Measurements from ENCODE around the gene RASA3.

Gene RASA3

DNA sequence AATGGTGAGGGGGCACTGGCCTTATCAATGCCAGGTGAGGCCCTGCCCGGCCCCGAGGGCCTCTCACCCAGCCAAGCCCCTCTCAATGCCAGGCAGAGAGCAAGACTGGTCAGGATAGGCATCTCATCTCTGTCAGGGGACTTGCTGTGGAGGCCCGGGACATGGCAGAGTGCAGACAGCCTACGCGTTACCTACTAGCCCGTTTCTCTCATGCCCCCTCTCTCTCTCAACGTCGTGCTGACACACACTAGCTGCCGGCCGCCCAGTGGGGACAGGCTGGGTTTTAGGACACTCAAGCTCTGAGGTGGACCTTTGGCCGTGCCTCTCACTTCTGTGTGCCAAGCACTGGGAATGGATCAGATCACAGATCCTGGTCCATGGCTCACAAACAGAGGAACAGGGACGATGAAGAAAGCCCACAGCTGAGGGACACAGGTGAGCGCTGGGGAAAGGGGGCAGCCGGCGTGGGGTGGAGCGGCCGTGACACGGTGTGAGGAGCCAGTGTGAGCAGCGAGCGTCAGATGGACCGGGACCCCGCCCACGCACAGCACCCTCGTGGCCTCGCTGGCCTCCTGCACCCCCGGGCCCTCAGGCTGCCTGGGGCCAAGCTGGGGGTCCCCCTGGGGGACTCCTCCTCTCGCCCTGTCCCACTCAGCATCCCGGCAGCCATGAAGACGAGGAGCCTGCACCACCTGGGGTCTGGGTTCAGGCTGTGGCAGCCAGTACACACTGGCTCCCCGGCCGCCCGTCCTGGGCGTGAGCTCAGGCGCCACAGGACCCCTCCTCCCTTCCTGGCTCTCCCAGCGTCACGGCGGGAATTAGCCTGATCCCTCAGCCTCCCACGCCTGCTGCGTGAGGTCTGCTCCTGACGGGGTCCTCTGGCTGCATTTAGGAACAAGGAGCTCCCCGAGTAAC lies 81.6 kb downstream of the RASA3 start:
- no peak for DNase-seq (ENCODE audit: low read depth, low spot score)

DNA sequence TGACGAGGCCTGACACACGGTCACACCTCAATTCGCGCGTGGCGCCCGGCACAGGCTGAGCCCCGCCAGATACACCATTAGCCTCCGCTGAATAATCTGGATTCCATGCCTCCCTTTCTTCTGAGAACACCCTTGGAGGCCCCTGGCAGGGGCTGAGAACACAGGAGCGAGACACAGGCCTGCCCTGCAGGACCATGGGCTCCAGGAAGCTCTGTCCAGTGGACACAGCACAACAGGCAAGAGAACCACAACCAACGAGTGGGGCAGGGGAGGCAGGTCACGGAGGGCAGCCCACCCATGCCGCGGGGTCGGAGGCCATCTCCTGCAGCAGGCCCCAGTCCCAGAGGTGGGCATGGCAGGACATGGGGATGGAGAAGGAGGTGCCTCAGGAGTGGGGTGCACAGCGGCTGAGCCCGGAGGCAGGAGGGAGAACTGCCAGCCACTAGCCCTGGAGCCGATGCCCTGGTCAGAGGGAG lies 82.8 kb downstream of the RASA3 start:
- H3K4me3 ChIP-seq (ENCODE audit: low read length), result no peak overlapping the region
- DNase-seq (ENCODE audit: low read depth, low spot score), result no peak

More for the DNA sequence above, 81.6 kb downstream of the RASA3 start:
- H3K4me3 ChIP-seq (ENCODE audit: low read length), result no peak overlapping the region

DNA sequence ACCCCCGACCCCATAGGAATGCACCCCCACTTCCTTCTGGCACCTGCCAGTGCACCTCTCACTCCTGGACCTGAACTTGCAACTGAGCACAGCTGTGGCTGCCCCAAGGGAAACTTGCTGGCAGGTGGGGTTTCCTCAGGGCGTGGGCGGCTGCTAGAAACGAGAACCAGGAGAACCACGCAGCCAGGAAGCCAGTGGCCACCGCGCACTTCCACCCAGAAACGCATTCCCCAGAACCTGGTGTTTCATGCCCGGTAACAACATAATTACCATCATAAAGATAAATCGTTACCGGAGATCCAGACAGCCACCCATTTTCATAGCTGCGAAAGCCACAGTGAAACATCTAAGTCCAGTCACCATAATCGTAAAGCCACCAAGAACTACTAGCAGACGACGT lies 83.4 kb downstream of the RASA3 start:
- no peak overlapping the region for H3K4me3 ChIP-seq (ENCODE audit: low read length)
- DNase-seq (ENCODE audit: low read depth, low spot score), result no peak

DNA sequence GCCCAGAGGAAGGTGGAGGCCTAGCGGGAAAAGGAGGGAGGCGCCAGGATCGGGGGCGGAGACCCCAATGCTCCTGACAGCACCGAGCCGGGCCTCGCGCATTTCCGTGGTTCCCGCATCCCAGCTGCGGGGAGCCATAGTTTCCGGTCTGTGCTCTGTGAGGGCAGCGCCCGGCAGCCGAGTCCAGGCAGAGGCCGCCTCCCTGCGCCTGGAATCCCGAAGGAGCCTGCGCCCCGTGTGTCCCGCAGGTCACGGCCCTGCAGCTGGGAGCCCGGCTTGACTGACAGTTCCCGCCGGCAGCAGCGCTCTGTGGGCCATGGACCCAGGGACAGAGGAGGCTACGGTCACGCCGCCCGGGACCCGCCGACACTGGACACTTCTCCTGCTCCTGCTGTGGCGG lies 84.0 kb downstream of the RASA3 start:
- no peak overlapping the region for H3K4me3 ChIP-seq (ENCODE audit: low read length)
- DNase-seq (ENCODE audit: low read depth, low spot score), result no peak

DNA sequence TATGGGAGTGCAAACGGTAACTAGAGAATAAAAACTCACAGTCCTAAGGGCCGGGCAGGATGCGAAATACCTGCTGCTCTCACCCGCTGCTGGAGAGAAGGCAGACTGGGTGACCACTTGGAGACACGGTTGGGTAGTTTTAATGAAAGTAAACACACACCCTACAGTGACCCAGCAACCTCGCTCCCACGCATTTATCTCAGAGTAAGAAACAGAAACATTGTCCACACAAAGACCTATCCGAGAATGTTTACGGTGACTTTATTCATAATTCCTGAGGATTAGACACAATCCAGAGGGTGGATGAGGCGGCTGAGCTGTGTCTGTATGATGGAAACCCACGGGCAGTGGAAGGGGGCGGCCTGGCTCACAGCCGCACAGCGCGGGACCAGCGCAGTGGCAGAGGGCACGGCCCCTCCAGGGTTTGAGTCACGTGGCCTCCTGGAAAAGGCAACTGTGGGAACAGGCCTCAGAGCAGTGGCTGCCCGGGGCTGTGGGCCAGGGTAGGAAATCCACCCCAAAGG lies 85.0 kb downstream of the RASA3 start:
- DNase-seq (ENCODE audit: low read depth, low spot score), result no peak
- no peak overlapping the region for H3K4me3 ChIP-seq (ENCODE audit: low read length)

DNA sequence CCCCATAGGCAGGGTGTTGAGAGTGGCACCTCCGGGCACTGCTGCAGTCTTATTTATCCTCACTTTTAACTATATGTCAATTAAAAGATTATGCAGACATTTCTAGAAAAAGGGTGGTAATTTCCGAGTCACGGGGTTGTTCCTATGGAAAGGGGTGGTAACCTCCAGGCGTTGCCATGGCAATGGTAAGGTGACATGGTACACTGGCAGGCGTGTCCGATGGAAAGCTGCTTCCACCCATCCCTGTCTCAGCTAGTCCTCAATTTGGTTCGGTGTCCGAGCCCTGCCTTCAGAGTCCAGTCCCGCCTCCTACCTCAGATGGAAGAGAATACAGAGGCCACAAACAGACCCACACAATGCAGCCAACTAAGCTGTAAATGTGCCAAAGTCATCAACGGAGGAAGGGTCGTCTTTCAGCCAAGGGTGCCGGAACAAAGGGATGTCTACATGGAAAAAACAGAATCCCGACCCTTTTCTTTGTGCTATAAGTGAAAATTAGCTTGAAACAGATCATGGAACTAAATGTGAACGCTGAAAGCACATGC lies 85.9 kb downstream of the RASA3 start:
- no peak for DNase-seq (ENCODE audit: low read depth, low spot score)
- no peak overlapping the region for H3K4me3 ChIP-seq (ENCODE audit: low read length)

DNA sequence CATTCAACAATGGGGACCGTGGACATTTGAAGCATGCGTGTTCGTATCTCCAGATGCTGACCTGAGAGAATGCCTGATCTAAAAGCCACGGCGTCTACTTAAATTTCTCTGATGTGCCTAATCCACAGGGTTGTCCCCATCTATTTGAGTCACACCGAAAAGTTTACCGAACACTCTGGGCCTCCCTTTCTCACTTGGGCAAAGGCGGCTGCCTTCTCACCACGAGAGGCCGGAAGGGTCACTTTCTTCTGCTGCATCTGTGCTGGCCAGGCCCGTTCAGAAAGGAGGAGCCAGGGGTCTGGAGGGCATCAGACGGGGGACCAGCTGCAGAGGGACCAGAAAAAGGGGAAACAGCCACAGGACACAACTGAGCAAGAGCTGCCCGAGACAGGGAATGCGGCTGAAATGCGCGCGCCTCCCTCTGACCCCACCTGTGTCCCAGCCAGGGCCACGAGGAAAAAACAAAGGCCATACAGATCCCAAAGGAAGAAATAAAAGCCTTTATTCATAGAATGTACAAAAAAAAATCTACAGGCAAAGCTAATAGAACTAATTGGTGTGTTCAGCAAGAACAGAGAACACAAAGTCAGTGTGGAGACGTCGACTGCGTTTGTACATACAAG lies 87.2 kb downstream of the RASA3 start:
- no peak for DNase-seq (ENCODE audit: low read depth, low spot score)
- H3K4me3 ChIP-seq (ENCODE audit: low read length), result no peak overlapping the region

DNA sequence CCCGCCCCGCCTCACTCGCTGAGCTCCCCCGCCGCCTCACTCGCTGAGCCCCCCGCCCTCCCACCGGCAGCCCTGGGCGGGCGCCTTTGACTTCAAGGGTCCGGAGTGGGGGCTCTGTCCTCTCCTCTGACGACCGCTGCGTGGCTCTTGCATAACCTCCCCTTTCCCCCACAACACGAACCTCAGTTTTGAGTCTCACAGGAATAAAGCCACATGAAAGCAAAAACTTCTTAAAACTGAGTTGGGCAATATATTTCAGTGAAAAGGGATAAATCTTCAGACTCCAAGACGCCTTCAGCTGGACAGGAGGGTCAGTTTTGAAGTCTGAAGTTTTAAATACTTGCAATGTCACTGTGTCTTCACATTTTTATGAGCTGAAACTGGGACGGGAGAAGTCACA lies 87.9 kb downstream of the RASA3 start:
- DNase-seq (ENCODE audit: low read depth, low spot score), result peak; percentile 34
- no peak overlapping the region for H3K4me3 ChIP-seq (ENCODE audit: low read length)

DNA sequence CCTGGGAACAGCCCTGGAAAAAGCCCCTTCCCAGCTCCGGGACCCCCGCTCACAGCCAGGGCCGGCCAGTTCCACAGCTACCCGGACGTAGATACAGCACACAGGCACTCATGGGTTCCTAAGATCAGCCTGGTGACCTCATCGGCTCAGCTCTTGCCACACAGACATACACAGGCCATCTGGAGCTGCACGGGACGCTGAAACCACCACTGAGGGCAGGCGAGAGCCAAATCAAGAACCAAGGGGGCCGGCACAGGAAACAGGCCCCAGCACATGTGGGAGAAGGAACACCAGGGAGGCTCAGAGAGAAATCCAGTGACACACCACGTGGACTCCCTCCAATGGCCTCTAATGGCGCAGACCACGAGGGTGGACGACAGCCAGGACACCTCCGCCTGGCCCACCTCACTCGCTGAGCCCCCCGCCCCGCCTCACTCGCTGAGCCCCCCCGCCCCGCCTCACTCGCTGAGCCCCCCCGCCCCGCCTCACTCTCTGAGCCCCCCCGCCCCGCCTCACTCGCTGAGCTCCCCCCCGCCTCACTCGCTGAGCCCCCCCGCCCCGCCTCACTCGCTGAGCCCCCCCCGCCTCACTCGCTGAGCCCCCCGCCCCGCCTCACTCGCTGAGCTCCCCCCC lies 88.9 kb downstream of the RASA3 start:
- no peak overlapping the region for H3K4me3 ChIP-seq (ENCODE audit: low read length)
- DNase-seq (ENCODE audit: low read depth, low spot score), result peak; percentile 47

DNA sequence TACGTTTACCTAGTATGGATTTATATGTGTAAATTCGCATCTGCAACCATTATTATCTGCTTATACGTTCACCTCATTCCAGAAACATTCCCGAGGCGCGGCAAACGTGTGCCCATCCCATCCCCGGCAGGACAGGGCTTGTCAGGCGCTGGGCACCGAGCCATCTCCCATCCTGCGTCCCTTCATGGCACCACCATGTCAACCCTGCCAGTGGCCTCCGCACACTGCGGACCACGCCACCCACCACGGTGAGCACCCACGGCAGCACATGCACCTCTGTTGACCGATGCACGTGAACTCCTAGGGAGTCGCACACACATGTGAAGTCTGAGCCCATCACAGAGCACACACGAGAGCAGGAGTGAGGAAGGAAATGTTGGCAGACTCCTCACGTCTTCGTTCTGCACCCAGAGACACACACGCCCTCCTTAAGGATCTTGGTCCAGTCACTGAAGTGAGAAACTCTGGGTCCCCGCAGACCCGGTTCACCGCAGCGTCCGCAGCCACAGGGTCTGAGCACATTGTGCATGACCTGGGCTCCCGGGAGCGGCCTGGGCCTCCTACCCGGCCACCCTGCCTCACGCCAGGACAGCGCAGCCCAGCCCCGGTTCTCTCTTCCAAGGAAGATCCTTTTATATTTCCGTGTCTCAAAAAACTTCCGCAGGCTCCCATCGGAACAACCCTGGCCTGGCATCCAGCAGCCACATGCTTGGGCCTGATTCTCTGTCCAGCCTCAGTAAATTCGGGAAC lies 90.2 kb downstream of the RASA3 start:
- no peak for DNase-seq (ENCODE audit: low read depth, low spot score)
- H3K4me3 ChIP-seq (ENCODE audit: low read length), result no peak overlapping the region

DNA sequence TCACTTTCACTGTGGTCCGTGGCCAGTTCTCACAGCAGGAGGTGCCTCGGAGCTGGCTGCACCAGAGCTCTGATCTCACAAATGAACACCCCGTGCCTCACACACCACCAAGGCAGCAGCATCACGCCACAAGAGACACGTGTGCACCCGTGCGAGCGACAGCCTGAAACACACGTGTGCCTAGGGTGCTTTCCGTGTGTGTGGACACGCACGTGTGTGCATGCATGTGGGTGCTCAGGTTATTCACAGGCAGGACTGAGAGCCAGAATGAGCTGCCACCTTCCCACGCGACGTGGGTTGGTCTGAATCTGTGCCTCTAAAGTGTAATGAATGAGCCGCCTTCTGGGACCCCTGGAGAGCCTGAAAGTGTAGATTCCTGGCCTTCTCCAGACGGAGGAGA lies 90.9 kb downstream of the RASA3 start:
- no peak overlapping the region for H3K4me3 ChIP-seq (ENCODE audit: low read length)
- no peak for DNase-seq (ENCODE audit: low read depth, low spot score)

DNA sequence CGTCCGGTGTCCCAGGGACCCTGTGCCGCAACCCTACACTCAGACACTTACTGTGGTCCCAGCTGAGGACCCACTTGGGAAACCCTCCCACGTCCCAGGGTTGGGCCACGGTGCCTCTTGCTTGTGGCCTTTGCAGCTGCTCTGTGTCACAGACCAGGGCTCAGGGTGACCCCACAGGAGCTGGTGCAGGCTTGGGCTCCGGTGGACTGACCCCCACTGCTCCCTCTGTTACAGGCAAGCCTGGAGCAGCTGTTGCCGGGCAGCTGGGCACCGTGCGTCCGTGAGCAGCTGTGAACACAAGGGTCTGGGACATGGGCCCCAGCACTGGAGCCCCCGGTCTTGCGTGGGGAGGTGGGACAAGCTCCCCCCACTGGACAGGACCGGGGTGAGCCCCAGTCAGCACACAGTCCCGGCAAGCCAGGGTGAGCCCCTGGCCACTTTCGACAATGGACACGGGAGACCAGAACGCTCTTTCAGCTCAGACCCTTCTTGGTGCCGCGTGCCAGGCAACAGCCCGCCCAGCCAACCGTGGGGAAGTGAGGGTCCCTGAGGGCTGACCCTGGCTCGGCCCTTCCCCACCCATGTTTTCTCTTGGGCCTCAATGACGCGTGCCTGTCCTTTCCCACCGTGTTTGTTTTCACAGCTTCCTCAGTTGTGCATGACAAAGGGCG lies 92.8 kb downstream of the RASA3 start:
- DNase-seq (ENCODE audit: low read depth, low spot score), result no peak
- no peak overlapping the region for H3K4me3 ChIP-seq (ENCODE audit: low read length)

DNA sequence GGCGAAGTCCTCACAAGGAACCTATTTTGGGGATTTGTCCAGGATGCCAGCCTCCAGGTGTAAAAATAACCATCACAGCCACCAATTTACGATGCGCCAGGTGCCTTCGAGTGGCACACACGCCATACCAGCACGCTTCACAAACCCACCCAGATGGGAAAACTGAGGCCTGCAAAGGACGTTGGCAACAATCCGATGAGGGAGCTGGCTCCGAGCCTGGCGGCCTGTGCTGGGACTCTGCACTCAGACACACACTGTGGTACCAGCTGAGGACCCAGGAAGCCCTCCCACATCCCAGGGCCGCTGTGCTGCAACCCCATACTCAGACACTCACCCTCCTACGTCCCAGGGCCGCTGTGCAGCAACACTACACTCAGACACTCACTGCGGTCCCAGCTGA lies 93.5 kb downstream of the RASA3 start:
- no peak overlapping the region for H3K4me3 ChIP-seq (ENCODE audit: low read length)
- no peak for DNase-seq (ENCODE audit: low read depth, low spot score)

DNA sequence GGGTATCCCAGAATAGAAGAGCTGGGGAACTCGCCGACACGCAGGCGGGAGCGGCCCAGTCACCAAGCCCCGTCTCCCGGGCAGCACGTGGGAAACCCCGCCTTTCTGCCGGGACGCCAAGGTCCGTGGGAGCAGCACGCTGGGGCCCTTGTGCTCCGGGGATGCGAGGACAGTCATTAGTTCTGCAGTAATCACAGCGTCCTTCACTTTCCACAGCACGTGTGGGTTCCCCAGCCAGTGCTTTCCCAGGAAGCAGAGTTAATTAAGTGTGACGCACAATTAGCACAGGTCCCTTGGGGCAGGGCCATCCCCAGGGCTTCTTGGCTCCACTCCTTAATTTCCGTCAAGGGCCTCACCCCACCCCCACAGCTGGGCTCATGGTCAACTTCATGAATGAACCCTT lies 94.2 kb downstream of the RASA3 start:
- no peak for DNase-seq (ENCODE audit: low read depth, low spot score)
- H3K4me3 ChIP-seq (ENCODE audit: low read length), result no peak overlapping the region

DNA sequence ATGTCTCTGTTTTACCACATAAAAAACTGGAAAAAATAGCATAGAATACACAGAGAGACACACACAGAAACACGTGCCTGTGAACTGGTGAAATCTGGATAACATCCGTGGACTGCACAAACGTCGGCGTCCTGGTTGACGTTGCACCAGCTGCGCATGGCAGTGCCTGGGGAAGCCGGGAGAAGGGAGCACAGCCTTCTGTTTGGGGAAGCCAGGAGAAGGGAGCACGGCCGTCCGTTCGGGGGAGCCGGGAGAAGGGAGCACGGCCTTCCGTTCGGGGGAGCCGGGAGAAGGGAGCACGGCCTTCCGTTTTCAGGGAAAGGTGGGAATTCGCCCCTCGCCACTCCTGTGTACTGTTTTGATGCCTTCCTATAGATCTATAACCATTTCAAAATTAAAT lies 94.7 kb downstream of the RASA3 start:
- no peak for DNase-seq (ENCODE audit: low read depth, low spot score)

DNA sequence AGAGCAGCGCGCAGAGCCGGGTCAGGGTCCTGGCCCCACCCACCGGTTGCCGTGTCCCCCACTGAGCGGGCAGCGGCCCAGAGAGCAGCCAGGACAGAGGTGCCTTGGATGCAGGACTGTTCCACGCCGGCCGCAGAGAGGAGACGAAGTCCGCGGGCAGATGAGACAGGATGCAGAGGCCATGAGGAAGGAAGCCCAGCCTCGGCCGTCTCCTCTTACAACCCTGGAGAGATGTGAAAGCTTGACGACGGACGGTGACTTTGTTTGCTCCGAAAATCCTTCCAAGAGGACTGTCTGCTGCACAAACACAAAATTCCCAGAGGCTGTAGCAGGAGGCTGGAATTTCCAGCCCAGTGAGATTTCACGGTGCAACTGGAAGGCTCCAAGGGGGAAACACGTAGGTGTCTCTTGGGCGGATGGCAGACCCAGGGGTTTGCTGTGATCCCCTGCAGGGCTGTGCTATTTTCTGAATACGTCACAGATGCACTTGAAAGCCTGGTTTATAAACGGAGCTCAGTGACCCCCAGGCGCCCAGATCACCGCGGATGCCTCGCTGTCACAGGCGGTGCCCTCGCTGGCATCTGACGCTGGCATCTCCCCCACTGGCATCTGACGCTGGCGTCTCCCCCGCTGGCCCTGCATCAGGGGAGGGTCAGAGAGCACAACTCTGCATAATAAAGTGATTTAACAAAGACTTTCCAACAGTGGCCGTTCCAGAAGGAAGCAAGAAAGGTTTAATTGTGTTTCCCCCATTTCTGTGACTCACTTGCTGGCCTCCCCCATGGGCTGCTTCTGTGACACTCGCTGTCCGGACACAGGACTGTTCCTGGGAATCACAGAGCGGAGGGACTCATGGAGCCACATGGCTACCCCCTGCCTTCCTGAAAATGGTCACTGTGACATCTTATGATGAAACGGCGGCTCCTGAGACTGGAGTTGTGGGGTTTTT lies 96.6 kb downstream of the RASA3 start:
- no peak overlapping the region for H3K4me3 ChIP-seq (ENCODE audit: low read length)
- DNase-seq (ENCODE audit: low read depth, low spot score), result no peak

More for the DNA sequence above, 94.7 kb downstream of the RASA3 start:
- no peak overlapping the region for H3K4me3 ChIP-seq (ENCODE audit: low read length)

DNA sequence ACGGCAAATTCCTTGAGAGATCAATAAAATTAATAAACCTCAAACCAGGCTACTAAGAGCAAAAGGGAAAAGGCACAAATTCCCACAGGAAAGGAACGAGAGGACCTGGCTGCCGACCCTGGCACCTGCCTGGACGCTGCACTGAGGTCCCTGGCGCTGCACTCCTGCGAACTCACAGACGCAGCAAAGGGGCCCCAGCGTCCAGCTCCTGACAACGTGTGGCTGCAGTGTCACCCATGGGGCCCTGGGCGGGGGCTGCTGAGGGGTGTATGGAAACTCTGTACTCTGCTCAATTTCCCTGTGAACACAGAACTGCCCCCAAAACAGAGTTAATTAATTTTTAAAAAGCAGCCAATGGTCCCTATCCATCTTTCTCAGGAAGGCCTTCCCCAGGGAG lies 97.2 kb downstream of the RASA3 start:
- H3K4me3 ChIP-seq (ENCODE audit: low read length), result no peak overlapping the region
- DNase-seq (ENCODE audit: low read depth, low spot score), result no peak

Data from Jurkat, Clone E6-1 (cell line).